CD8-positive, alpha-beta memory T cell (primary cell): Measurements from ENCODE around the gene GYPC. TPM values are rescaled to one million over a fixed set of nuclear protein-coding genes. Genes with fewer than 3 reads are reported as not detected.

Experiments used
- CTCF ChIA-PET: fragments of 350-600 bp; sonication (Branson Sonifier 250); formaldehyde crosslinking; loops from one replicate; lab custom pipeline; 2021; ENCODE audit warnings: antibody characterized with exemption; lab: Charles Lee
- POLR2A ChIA-PET: fragments of 350-600 bp; sonication (Branson Sonifier 250); formaldehyde crosslinking; loops from one replicate; lab custom pipeline; 2021; ENCODE audit warnings: antibody characterized with exemption; lab: Charles Lee
- DNase-seq, 5 donors: peaks; one replicate each; pipeline versions ENCODE4 v3.0.0 to v3.0.0-alpha.2; 2020 to 2022; ENCODE audit warnings: mixed read lengths in 1 of 5
- H3K27ac ChIP-seq: one replicate; pipeline ENCODE4 v1.7.0; 2013; ENCODE audit warnings: low read depth, mild to moderate bottlenecking, low read length, moderate library complexity
- H3K27me3 ChIP-seq: 2 replicates; pipeline ENCODE4 v1.7.0; 2013; ENCODE audit warnings: low read length, mild to moderate bottlenecking; ENCODE audit not compliant: insufficient read depth, poor library complexity, severe bottlenecking
- H3K36me3 ChIP-seq: 2 replicates; pipeline ENCODE4 v1.7.0; 2013; ENCODE audit warnings: mild to moderate bottlenecking, low read length, moderate library complexity; ENCODE audit not compliant: insufficient read depth
- H3K4me1 ChIP-seq: 2 replicates; pipeline ENCODE4 v1.7.0; 2013; ENCODE audit warnings: mild to moderate bottlenecking, low read length, moderate library complexity; ENCODE audit not compliant: insufficient read depth
- H3K4me3 ChIP-seq: 2 replicates; pipeline ENCODE4 v1.7.0; 2013; ENCODE audit warnings: mild to moderate bottlenecking, low read length
- H3K9me3 ChIP-seq: 2 replicates; pipeline ENCODE4 v1.7.0; 2013; ENCODE audit warnings: mild to moderate bottlenecking, low read length
- H3K27ac Mint-ChIP-seq, 8 donors: one replicate each; pipeline ENCODE4 v1.8.0; 2020 to 2021; ENCODE audit warnings: mixed read lengths in 8 of 8, mild to moderate bottlenecking in 6 of 8, inconsistent platforms in 3 of 8, moderate library complexity in 3 of 8
- H3K27me3 Mint-ChIP-seq, 2 donors: one replicate each; pipeline ENCODE4 v1.8.0; 2020 to 2021; ENCODE audit warnings: mixed read lengths in 2 of 2, mild to moderate bottlenecking in 1 of 2, moderate library complexity in 1 of 2
- H3K36me3 Mint-ChIP-seq, 3 donors: one replicate each; pipeline ENCODE4 v1.8.0; 2020 to 2021; ENCODE audit warnings: mixed read lengths in 3 of 3, inconsistent platforms in 1 of 3, mild to moderate bottlenecking in 1 of 3
- H3K4me1 Mint-ChIP-seq, 3 donors: one replicate each; pipeline ENCODE4 v1.8.0; 2020 to 2021; ENCODE audit warnings: mixed read lengths in 3 of 3, inconsistent platforms in 1 of 3, mild to moderate bottlenecking in 1 of 3
- H3K4me3 Mint-ChIP-seq, 7 donors: one replicate each; pipeline ENCODE4 v1.8.0; 2020 to 2021; ENCODE audit warnings: mixed read lengths in 7 of 7, mild to moderate bottlenecking in 6 of 7, moderate library complexity in 4 of 7, inconsistent platforms in 2 of 7
- H3K9me3 Mint-ChIP-seq, 5 donors: one replicate each; pipeline ENCODE4 v1.8.0; 2020 to 2022; ENCODE audit warnings: mixed read lengths in 5 of 5, mild to moderate bottlenecking in 3 of 5, moderate library complexity in 2 of 5, inconsistent platforms in 1 of 5
- polyA plus RNA-seq: library from polyadenylated mRNA; unstranded; fragments of 300-500 nt; fragmentation: Illumina TruSeq; gene quantifications from one replicate; pipeline ENCODE4 v1.2.3, GENCODE V29; 2021
- total RNA-seq, 2 experiments: library from RNA; stranded (reverse); gene quantifications; one replicate each; pipeline ENCODE4 v1.2.3, GENCODE V29; 2021

The GYPC gene
- total and polyA plus RNA-seq, 3 experiments from 2014 or later, result 102 to 226 (median 102) TPM

DNA sequence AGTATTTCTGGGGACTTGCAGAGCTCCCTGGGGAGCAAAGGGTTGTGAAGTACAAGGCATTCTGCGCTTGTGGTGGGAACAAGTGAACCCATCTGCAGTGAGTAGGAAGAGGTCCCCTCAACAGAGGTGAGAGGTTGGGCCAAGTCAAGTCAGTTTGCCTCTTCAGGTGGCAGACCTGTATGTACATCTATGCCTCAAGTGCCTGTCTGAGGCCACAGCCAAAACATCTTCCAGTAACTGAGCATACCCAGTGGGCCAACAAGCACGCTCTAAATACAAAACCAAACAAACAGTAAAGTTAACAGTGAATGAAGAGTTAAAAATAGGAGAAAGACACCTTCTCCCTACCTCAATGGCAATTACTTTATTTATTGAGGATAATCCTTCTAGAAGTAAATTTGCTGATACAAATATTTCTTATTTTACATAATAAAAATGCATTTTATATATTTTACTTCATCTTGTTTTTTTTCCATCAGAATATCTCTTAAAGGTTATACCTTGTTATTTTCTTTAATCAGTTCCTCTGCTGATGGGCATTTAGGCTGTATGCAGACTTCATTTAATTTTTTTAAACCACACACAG lies 2.5 kb downstream of the GYPC start:
- ChIA-PET CTCF (interaction anchor here (1.1 to 1.5 kb wide), 2 partner anchors 116 to 130 kb away, joined by 4 to 5 read pairs; no protein-coding TSS in a partner anchor), POLR2A (interaction anchor here (0.9 to 1.1 kb wide), 2 partner anchors 20 to 1047 kb away, joined by 3 read pairs; no protein-coding TSS in a partner anchor)
- peaks cover 70 to 77% (median 77%) of the 10 kb centered on the region in 3 donors for H3K4me1 Mint-ChIP-seq
- H3K27me3 ChIP-seq, result no peaks in the 10 kb centered on the region
- peak overlapping the region; percentile 88 to 100 (median 99) for H3K27ac Mint-ChIP-seq
- no peaks in the 10 kb centered on the region for H3K36me3 ChIP-seq
- no peak for DNase-seq
- H3K27ac ChIP-seq, result peak overlapping the region; percentile 86
- H3K4me1 ChIP-seq, result peaks cover 69% of the 10 kb centered on the region
- H3K4me3 ChIP-seq, result peak overlapping the region; percentile 74
- H3K9me3 ChIP-seq, result no peaks in the 10 kb centered on the region
- H3K4me3 Mint-ChIP-seq, result peak overlapping the region; percentile 93 to 99 (median 96)
- H3K36me3 Mint-ChIP-seq, result peaks cover 0 to 35% (median 5%) of the 10 kb centered on the region in 3 donors
- H3K9me3 Mint-ChIP-seq, result no peaks in the 10 kb centered on the region
- peaks cover 0 to 3% of the 10 kb centered on the region in 2 donors for H3K27me3 Mint-ChIP-seq

DNA sequence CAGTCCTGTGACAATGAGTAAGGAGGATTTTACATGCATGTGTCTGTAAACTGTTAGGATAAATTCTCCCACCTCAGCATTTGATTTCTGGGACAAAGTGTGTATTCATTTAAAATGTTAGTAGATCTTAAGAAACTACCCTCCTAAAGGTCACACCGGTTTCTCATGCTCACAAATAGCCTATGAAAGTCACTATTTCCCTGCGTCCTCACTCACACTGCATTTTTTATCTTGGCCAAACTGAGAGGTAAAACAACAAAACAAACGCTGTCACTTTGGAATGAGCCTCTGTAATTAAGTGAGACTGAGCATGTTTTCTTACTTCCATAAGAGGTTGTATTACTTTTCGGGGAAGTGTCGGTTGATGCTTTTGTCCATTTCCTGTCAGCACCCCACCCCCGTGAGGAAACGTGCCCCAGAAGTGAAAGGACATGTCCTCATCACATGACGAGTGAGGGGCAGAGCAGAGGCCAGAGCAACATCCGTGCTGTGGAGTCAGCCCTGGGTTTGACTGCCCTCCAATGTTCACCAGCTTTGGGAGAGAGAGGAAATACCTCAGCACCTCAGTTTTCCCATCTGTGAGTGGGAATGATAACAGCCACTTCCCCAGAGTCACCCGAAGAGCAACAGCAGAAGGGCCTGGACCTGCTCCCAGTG lies 3.1 kb downstream of the GYPC start:
- Mint-ChIP-seq H3K9me3 (no peaks in the 10 kb centered on the region), H3K27ac (peak overlapping the region; percentile 88 to 99 (median 94)), H3K36me3 (peaks cover 0 to 38% (median 5%) of the 10 kb centered on the region in 3 donors), H3K27me3 (peaks cover 0 to 3% of the 10 kb centered on the region in 2 donors), H3K4me3 (peak overlapping the region; percentile 66 to 88 (median 73)), H3K4me1 (peaks cover 76 to 83% (median 83%) of the 10 kb centered on the region in 3 donors)
- H3K27ac ChIP-seq, result peak overlapping the region; percentile 86
- H3K4me1 ChIP-seq, result peaks cover 75% of the 10 kb centered on the region
- peak; percentile 24 to 68 (median 46) for DNase-seq
- CTCF ChIA-PET, result no interaction called here
- no peaks in the 10 kb centered on the region for H3K9me3 ChIP-seq
- H3K4me3 ChIP-seq, result peak overlapping the region; percentile 40
- POLR2A ChIA-PET, result interaction anchor here (0.7 kb wide), 1 partner anchor 15 kb away, joined by 3 read pairs; no protein-coding TSS in a partner anchor
- no peaks in the 10 kb centered on the region for H3K27me3 ChIP-seq
- no peaks in the 10 kb centered on the region for H3K36me3 ChIP-seq

DNA sequence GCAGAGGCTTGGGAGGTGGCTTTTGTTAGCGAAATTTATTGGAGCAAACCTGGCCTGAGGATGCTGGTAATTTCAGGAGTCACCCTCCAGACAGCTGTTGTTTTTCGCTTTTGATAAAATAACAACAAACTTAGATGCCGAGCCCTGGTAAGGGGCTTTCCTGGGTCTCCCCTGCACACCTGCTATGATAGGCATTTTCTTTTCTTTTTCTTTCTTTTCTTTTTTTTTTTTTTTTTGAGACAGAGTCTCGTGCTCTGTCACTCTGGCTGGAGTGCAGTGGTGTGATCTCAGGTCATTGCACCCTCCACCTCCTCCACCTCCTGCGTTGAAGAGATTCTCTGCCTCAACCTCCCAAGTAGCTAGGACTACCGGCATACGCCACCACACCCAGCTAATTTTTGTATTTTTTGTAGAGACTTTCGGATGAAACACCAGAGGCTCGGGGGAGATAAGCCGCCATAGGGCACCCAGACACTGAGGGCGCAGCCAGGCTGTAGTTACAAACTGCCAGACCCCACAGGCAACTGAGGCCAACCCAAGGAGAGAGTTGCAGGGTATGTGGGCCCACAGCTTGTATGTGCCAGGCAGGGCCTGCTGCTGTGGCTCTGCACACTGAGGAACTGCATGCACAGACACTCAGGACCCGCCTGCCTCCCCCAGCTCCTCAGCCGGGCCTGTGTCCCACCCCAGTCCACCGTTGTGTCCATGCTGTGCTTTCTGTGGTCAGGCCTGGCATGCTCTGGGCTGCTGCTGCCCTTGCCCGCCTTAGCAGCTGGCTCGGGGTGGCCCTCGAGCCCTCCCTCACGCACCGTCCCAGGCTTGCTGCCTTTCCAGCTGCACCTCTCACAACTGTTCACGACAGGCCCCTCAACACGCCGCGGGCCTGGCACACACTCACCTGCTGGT lies 3.9 kb downstream of the GYPC start:
- Mint-ChIP-seq H3K27me3 (peaks cover 0 to 3% of the 10 kb centered on the region in 2 donors), H3K9me3 (no peaks in the 10 kb centered on the region), H3K27ac (peak overlapping the region; percentile 88 to 99 (median 94)), H3K4me3 (peak overlapping the region; percentile 66 to 88 (median 73)), H3K36me3 (peaks cover 0 to 41% (median 5%) of the 10 kb centered on the region in 3 donors), H3K4me1 (peaks cover 81 to 91% (median 91%) of the 10 kb centered on the region in 3 donors)
- Histone ChIP-seq H3K4me1 (peaks cover 83% of the 10 kb centered on the region), H3K36me3 (no peaks in the 10 kb centered on the region), H3K9me3 (no peaks in the 10 kb centered on the region), H3K4me3 (peak overlapping the region; percentile 40), H3K27ac (peak overlapping the region; percentile 86), H3K27me3 (no peaks in the 10 kb centered on the region)
- POLR2A ChIA-PET, result interaction anchor here (0.7 kb wide), 1 partner anchor 14 kb away, joined by 3 read pairs; no protein-coding TSS in a partner anchor
- CTCF ChIA-PET, result no interaction called here
- no peak for DNase-seq

DNA sequence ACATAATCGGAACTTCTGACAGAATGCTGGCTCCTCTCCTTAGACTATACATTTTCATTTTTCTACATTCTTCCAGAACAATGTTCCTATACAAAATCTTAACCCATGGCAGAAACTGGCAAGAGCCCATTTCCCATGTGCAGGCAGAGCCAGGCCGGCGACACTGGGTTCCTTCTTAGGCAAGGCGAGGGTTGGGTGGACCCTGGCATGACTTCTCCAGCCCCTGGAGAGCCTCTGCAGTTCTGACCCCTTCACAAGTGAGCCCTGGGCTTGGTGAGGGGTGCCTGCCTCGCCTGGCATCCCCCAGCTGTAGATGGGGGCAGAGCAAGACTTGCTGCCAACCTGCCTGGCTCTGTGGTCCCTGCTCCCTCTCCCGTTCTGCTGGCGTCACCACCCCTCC lies 5.0 kb downstream of the GYPC start:
- POLR2A ChIA-PET, result no interaction called here
- peak overlapping the region; percentile 28 to 78 (median 63) for H3K4me3 Mint-ChIP-seq

DNA sequence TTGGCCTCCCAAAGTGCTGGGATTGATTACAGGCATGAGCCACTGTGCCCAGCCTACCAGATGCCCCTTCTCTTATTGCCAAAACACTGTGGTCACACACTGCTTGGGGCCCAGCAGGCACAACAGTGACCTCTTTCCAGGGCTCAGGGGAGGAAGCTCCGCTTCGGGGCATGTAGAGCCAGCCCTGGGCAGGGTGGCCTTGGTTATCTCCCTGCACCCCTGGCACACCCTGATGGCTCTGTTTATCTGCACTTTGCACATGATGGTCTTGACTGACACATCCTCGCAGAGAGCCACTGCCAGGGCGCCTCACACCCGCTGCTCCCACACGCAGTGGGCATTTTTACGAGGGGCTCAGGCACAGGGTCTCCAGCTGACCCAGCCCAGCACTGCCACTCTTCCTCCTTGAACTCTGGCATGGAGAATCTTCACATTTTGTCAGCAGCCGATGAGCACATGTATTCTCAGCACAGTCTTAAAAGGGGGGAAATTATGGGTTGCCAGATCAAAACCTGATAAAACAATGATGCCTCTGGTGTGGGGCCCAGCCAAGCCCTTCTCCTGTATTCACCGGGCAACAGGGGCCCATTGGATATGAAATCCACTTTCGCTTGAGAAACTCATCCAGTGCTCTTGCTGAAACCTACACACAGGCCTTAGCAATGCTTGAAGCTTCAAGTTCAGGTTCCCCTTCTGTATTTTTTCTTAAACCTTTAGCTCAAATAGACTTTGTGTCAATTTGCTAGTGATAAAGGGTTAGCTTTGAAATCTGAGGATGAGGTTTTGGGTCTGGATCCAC lies 5.9 kb downstream of the GYPC start:
- no peaks in the 10 kb centered on the region for H3K27me3 ChIP-seq
- no peaks in the 10 kb centered on the region for H3K36me3 ChIP-seq
- H3K9me3 ChIP-seq, result no peaks in the 10 kb centered on the region
- peak overlapping the region; percentile 89 to 98 (median 94) for H3K27ac Mint-ChIP-seq
- H3K27me3 Mint-ChIP-seq, result no peaks in the 10 kb centered on the region
- peaks cover 93% of the 10 kb centered on the region for H3K4me1 ChIP-seq
- H3K27ac ChIP-seq, result no peak overlapping the region
- H3K4me1 Mint-ChIP-seq, result peaks cover 90 to 99% (median 97%) of the 10 kb centered on the region in 3 donors
- peaks cover 0 to 44% (median 8%) of the 10 kb centered on the region in 3 donors for H3K36me3 Mint-ChIP-seq
- ChIA-PET POLR2A (no interaction called here), CTCF (interaction anchor here (1.0 to 1.4 kb wide), 3 partner anchors 27 to 115 kb away, joined by 3 to 7 read pairs (median 5); no protein-coding TSS in a partner anchor)
- peak overlapping the region; percentile 44 for H3K4me3 ChIP-seq
- H3K9me3 Mint-ChIP-seq, result no peaks in the 10 kb centered on the region
- DNase-seq, result no peak
- peak overlapping the region; percentile 27 to 84 (median 72) for H3K4me3 Mint-ChIP-seq

More for the DNA sequence above, 5.0 kb downstream of the GYPC start:
- Mint-ChIP-seq H3K36me3 (peaks cover 0 to 42% (median 8%) of the 10 kb centered on the region in 3 donors), H3K9me3 (no peaks in the 10 kb centered on the region), H3K27ac (peak overlapping the region; percentile 40 to 98 (median 94)), H3K27me3 (no peaks in the 10 kb centered on the region), H3K4me1 (peaks cover 83 to 91% (median 91%) of the 10 kb centered on the region in 3 donors)
- Histone ChIP-seq H3K4me1 (peaks cover 84% of the 10 kb centered on the region), H3K4me3 (no peak overlapping the region), H3K9me3 (no peaks in the 10 kb centered on the region), H3K27me3 (no peaks in the 10 kb centered on the region), H3K36me3 (no peaks in the 10 kb centered on the region), H3K27ac (no peak overlapping the region)
- DNase-seq, result no peak
- CTCF ChIA-PET, result interaction anchor here (1.0 kb wide), 1 partner anchor 95 kb away, joined by 3 read pairs; no protein-coding TSS in a partner anchor

DNA sequence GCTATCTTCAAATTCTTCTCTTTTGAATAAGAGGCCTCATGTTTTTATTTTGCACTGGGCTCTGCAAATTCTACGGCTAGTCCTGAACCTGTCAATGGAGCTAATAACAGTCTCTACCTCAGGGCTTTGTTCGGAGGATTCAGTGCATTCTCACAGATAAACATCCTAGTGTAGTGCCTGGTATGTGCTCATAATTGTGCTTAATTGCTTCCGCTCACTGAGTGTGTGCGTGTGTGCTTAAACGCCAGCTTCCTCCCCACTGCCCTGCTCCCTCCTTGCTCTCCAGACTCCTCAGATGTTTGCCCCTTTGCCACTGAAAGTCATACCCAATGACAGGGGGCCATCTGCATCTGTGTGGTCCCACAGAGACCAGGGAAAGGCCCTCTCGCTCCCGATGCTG lies 6.7 kb downstream of the GYPC start:
- Histone ChIP-seq H3K36me3 (no peaks in the 10 kb centered on the region), H3K4me3 (peak overlapping the region; percentile 44), H3K4me1 (peaks cover 93% of the 10 kb centered on the region), H3K27ac (no peak overlapping the region), H3K27me3 (no peaks in the 10 kb centered on the region), H3K9me3 (no peaks in the 10 kb centered on the region)
- Mint-ChIP-seq H3K4me1 (peaks cover 89 to 99% (median 98%) of the 10 kb centered on the region in 3 donors), H3K36me3 (peaks cover 0 to 42% (median 10%) of the 10 kb centered on the region in 3 donors), H3K27ac (peak overlapping the region; percentile 89 to 98 (median 94)), H3K9me3 (no peaks in the 10 kb centered on the region), H3K4me3 (peak overlapping the region; percentile 62 to 84 (median 72)), H3K27me3 (no peaks in the 10 kb centered on the region)
- peak in 2 of 5 donors; percentile 14 to 38 for DNase-seq
- POLR2A ChIA-PET, result interaction anchor here (0.7 kb wide), 1 partner anchor 12 kb away, joined by 3 read pairs; no protein-coding TSS in a partner anchor
- CTCF ChIA-PET, result interaction anchor here (1.4 kb wide), 1 partner anchor 28 kb away, joined by 7 read pairs; no protein-coding TSS in a partner anchor
